Erythroblast (primary cell): ENCODE results near the gene KLHL3.

ENCODE experiments used
- GATA1 ChIP-seq: IDR thresholded peaks from 2 replicates; pipeline ENCODE4 v1.6.1; 2011; ENCODE audit warnings: low read depth, mild to moderate bottlenecking, control low read depth, low read length, moderate library complexity
- POLR2A ChIP-seq: IDR thresholded peaks from 2 replicates; pipeline ENCODE4 v1.6.1; 2011; ENCODE audit warnings: mild to moderate bottlenecking, low read length

GRCh38 chr5:137724251-137724650 lies 11.6 kb downstream of the KLHL3 start:
- TF ChIP-seq POLR2A (no peak), GATA1 (no peak)
